ENCODE measurements around the gene CBY1. TPM values are rescaled to one million over a fixed set of nuclear protein-coding genes. Genes with fewer than 3 reads are reported as not detected.

The CBY1 gene
- total and polyA plus RNA-seq, 2 donors (not counting 1 experiment from before 2014, with no cell fraction given), result 14.5 to 42.3 TPM

- H3K4me2 ChIP-seq (ENCODE audit: extremely low read depth, insufficient read depth, low read length), result no peak overlapping the region
- no peaks in the 10 kb centered on the region for H3K27me3 ChIP-seq (ENCODE audit: control insufficient read depth, insufficient read depth, low read length)
- H3K79me2 ChIP-seq (ENCODE audit: control insufficient read depth, insufficient read depth, low read length), result no peaks in the 10 kb centered on the region
- no peak overlapping the region for H3K4me3 ChIP-seq (replicated peaks in 1 of 4; ENCODE audit: control extremely low read depth in 1 of 4, insufficient read depth in 1 of 4, low read depth in 3 of 4, low read length in 4 of 4)
- no peaks in the 10 kb centered on the region for H3K9me3 ChIP-seq (ENCODE audit: control insufficient read depth, insufficient read depth, low read depth, low read length)
- no peak overlapping the region for H3K27ac ChIP-seq (ENCODE audit: insufficient read depth, low read length)
- no peaks in the 10 kb centered on the region for H4K20me1 ChIP-seq (ENCODE audit: control insufficient read depth, extremely low read depth, insufficient read depth, low read length)
- H2AFZ ChIP-seq (ENCODE audit: low read length), result no peak overlapping the region
- TF ChIP-seq EZH2 (IDR thresholded peaks at IDR 0.05; ENCODE audit: low read length, missing control alignments), result no peak
- TF ChIP-seq, protein P1, sequence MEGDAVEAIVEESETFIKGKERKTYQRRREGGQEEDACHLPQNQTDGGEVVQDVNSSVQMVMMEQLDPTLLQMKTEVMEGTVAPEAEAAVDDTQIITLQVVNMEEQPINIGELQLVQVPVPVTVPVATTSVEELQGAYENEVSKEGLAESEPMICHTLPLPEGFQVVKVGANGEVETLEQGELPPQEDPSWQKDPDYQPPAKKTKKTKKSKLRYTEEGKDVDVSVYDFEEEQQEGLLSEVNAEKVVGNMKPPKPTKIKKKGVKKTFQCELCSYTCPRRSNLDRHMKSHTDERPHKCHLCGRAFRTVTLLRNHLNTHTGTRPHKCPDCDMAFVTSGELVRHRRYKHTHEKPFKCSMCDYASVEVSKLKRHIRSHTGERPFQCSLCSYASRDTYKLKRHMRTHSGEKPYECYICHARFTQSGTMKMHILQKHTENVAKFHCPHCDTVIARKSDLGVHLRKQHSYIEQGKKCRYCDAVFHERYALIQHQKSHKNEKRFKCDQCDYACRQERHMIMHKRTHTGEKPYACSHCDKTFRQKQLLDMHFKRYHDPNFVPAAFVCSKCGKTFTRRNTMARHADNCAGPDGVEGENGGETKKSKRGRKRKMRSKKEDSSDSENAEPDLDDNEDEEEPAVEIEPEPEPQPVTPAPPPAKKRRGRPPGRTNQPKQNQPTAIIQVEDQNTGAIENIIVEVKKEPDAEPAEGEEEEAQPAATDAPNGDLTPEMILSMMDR (conservative IDR thresholded peaks at IDR 0.05 in 1 of 2, IDR thresholded peaks at IDR 0.05 in 1 of 2; ENCODE audit: low read depth in 1 of 2, low read length in 2 of 2), result no peak
- H3K9ac ChIP-seq (ENCODE audit: insufficient read depth, low read length), result no peak overlapping the region
- DNase-seq (ENCODE audit: low read depth in 2 of 2), result no peak
- H3K36me3 ChIP-seq (ENCODE audit: control insufficient read depth, insufficient read depth, low read length), result no peaks in the 10 kb centered on the region
- no peaks in the 10 kb centered on the region for H3K4me1 ChIP-seq (ENCODE audit: control insufficient read depth, extremely low read depth, insufficient read depth, low read length)
These were observed 6.5 kb upstream of the CBY1 start for GRCh38 chr22:38649841-38650522.

- Histone ChIP-seq H4K20me1 (ENCODE audit: control insufficient read depth, extremely low read depth, insufficient read depth, low read length) (no peaks in the 10 kb centered on the region), H3K4me1 (ENCODE audit: control insufficient read depth, extremely low read depth, insufficient read depth, low read length) (peaks cover 2% of the 10 kb centered on the region), H2AFZ (ENCODE audit: low read length) (no peak overlapping the region), H3K27ac (ENCODE audit: insufficient read depth, low read length) (no peak overlapping the region), H3K9me3 (ENCODE audit: control insufficient read depth, insufficient read depth, low read depth, low read length) (no peaks in the 10 kb centered on the region), H3K36me3 (ENCODE audit: control insufficient read depth, insufficient read depth, low read length) (no peaks in the 10 kb centered on the region), H3K27me3 (ENCODE audit: control insufficient read depth, insufficient read depth, low read length) (no peaks in the 10 kb centered on the region), H3K9ac (ENCODE audit: insufficient read depth, low read length) (no peak overlapping the region), H3K79me2 (ENCODE audit: control insufficient read depth, insufficient read depth, low read length) (peaks cover 7% of the 10 kb centered on the region), H3K4me3 (replicated peaks in 1 of 4; ENCODE audit: control extremely low read depth in 1 of 4, insufficient read depth in 1 of 4, low read depth in 3 of 4, low read length in 4 of 4) (no peak overlapping the region), H3K4me2 (ENCODE audit: extremely low read depth, insufficient read depth, low read length) (no peak overlapping the region)
- TF ChIP-seq EZH2 (IDR thresholded peaks at IDR 0.05; ENCODE audit: low read length, missing control alignments), result no peak
- TF ChIP-seq, protein P1 (conservative IDR thresholded peaks at IDR 0.05 in 1 of 2, IDR thresholded peaks at IDR 0.05 in 1 of 2; ENCODE audit: low read depth in 1 of 2, low read length in 2 of 2), result no peak
- DNase-seq (ENCODE audit: low read depth in 2 of 2), result no peak
These were observed 3.6 kb upstream of the CBY1 start for GRCh38 chr22:38652859-38653258.

DNA sequence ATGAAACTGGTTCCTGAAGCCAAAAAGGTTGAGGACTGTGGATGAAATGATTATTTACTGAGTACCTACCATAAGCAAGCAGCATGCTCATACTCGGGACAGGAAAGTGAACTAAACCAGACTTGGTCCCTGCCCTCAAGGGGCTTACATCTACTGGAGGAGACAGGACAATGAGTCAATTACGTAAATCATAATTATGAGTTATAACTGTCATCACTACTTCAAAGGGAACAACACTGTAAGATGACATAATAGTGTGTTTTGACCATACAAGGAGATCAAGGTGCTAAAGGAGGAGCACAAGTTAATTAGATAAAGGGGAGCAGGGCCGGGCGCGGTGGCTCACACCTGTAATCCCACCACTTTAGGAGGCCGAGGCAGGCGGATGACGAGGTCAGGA, 2.7 kb upstream of the CBY1 start:
- Histone ChIP-seq H3K9ac (ENCODE audit: insufficient read depth, low read length) (no peak overlapping the region), H3K4me3 (replicated peaks in 1 of 4; ENCODE audit: control extremely low read depth in 1 of 4, insufficient read depth in 1 of 4, low read depth in 3 of 4, low read length in 4 of 4) (no peak overlapping the region), H3K27ac (ENCODE audit: insufficient read depth, low read length) (no peak overlapping the region), H3K9me3 (ENCODE audit: control insufficient read depth, insufficient read depth, low read depth, low read length) (no peaks in the 10 kb centered on the region), H3K36me3 (ENCODE audit: control insufficient read depth, insufficient read depth, low read length) (no peaks in the 10 kb centered on the region), H3K4me1 (ENCODE audit: control insufficient read depth, extremely low read depth, insufficient read depth, low read length) (peaks cover 2% of the 10 kb centered on the region), H3K79me2 (ENCODE audit: control insufficient read depth, insufficient read depth, low read length) (peaks cover 7% of the 10 kb centered on the region), H2AFZ (ENCODE audit: low read length) (no peak overlapping the region), H3K4me2 (ENCODE audit: extremely low read depth, insufficient read depth, low read length) (no peak overlapping the region), H3K27me3 (ENCODE audit: control insufficient read depth, insufficient read depth, low read length) (no peaks in the 10 kb centered on the region), H4K20me1 (ENCODE audit: control insufficient read depth, extremely low read depth, insufficient read depth, low read length) (no peaks in the 10 kb centered on the region)
- no peak for DNase-seq (ENCODE audit: low read depth in 2 of 2)
- no peak for TF ChIP-seq EZH2 (IDR thresholded peaks at IDR 0.05; ENCODE audit: low read length, missing control alignments)
- TF ChIP-seq, protein P1 (conservative IDR thresholded peaks at IDR 0.05 in 1 of 2, IDR thresholded peaks at IDR 0.05 in 1 of 2; ENCODE audit: low read depth in 1 of 2, low read length in 2 of 2), result no peak

Measured in fibroblast of lung (primary cell).